SH-SY5Y (cell line): ENCODE measurements around the gene DPM3.

ENCODE experiments used
- GATA2 ChIP-seq: IDR thresholded peaks from 2 replicates; pipeline ENCODE4 v1.6.1; 2011; ENCODE audit warnings: mild to moderate bottlenecking, low read depth, low read length
- GATA3 ChIP-seq: IDR thresholded peaks from 2 replicates; pipeline ENCODE4 v1.6.1; 2011; ENCODE audit warnings: low read depth, mild to moderate bottlenecking, low read length, moderate library complexity

DPM3 gene

DNA sequence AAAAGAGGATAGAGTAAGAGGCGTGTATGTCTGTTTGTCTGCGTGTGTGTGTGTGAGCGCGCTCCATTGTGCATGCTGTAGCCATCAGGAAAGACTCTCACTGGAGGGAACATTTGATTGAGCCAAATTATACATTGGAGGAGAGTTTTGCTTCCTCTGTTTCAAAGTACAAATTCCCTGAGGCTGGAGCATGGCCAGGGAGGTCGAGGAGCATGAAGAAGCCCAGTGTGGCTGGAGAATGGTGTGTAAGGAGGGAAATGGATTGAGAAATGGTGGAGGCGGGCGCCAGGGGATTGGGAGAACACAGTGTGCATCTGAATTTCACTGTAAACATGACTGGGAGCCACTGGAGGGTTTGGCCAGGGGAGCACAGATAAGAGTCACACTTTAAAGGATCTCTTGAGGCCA lies 34.7 kb downstream of the DPM3 start:
- TF ChIP-seq GATA3 (no peak), GATA2 (no peak)

DNA sequence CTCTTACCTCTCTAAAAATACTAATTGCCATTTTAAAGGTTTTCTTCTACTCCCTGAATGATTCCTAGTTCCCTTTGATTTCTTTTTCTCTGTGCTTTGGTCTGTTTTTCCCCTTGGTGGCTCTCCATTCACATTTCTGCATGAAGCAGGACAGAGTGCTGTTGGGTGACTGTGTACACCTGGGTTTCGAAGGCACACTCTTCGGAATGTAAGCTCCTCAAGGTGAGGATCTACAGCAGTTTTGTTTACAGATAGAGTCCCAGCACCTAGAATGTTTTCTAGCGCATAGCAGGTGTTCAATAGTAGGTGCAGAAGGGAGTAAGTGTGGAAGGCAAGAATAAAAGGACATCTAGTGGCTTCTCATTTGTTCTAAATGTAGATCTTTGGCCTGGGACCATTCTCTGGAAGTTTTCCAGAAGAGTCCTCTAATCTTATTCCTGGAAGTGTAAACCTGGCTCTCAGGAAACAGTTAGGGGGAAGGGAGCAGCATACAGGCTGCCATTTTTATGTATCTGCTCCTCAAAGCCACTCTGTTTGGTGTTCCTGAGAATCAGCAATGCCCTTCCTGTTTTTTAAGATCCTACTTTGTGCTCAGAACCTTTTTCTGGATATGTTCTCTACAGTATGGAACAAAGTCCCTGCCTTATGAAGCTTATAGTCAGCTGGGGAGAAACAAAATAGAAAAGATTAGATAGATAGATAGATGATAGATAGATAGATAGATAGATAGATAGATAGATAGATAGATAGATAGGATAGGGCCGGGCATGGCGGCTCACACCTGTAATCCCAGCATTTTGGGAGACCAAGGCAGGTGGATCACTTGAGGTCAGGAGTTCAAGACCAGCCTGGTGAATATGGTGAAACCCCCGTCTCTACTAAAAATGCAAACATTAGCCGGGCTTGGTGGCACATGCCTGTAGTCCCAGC lies 35.5 kb downstream of the DPM3 start:
- TF ChIP-seq GATA3 (no peak), GATA2 (no peak)

DNA sequence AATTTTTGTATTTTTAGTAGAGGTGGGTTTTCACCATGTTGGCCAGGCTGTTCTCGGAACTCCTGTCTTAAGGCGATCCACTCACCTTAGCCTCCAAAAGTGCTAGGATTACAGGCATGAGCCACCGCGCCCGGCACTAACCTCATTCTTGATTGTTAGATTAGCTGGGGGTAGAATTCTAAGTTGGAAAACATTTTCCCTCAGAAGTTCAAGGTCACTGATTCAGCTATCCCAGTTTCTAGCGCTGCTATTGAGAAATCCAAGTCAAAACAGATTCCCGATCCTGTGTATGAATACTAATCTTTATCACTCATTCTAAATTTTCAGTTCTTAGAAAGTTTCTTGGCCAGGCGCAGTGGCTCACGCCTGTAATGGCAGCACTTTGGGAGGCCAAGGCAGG lies 37.0 kb downstream of the DPM3 start:
- TF ChIP-seq GATA3 (no peak), GATA2 (no peak)

DNA sequence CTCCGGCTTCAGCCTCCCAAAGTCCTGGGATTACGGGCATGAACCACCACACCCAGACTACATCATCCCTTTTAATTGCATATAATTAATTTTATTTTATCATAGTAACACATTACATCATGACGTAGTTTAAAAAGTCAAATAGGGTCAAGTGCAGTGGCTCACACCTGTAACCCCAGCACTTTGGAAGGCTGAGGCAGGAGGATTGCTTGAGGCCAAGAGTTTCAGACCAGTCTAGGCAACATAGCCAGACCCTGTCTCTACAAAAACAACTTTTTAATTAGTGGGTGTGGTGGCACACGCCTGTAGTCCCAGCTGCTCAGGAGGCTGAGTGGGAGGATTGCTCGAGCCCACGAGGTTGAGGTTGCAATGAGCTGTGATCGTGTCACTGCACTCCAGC lies 41.0 kb downstream of the DPM3 start:
- TF ChIP-seq GATA3 (no peak), GATA2 (no peak)

DNA sequence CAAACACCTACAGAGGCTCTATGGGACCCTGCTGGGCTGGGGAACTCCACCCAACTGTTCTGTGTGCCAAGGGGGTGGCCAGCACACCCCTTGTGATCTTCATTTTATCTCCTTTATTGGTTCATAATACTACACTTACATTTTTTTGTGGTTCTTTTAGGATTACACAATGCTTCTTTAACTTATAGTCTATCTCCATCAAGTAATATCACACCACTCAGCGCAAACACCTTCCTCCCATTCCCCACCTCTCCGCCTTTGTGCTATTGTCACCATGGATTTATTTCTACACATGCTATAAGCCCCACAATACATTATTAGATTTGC lies 45.7 kb downstream of the DPM3 start:
- TF ChIP-seq GATA2 (no peak), GATA3 (no peak)

DNA sequence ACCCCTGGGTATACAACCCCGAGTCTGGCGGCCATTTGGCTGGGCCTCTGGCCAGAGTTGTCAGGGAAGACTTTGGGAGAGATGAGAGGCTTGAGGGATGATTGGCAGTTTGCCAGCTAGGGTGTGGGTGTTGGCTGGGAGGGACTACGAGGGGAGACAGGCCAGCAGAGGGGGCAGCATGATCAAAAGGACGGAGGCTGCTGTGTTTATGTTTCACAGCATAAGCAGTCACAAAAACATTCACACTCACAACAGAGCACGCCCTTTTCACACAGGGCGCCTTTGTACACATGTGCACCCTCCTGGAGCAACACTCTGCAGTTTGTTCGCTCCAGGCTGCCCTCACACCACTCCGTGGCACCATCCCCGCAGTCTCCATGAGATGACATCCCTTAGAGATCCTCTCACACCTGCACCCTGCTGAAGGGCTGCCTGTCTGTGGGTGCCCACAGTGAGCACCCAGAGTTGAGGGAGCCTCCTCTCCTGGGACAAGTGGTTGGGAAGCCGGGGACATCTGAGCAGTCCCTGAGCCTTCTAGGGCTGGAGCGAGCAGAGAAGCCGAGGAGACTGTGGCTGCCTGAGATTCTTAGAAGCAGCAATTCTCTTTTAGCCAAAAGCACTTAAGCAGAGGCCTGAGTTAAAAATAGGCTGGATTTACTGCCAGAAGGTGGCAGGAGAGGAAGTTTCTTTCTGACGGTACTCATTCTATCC lies 46.3 kb downstream of the DPM3 start:
- TF ChIP-seq GATA2 = no peak
- TF ChIP-seq GATA3 = no peak

DNA sequence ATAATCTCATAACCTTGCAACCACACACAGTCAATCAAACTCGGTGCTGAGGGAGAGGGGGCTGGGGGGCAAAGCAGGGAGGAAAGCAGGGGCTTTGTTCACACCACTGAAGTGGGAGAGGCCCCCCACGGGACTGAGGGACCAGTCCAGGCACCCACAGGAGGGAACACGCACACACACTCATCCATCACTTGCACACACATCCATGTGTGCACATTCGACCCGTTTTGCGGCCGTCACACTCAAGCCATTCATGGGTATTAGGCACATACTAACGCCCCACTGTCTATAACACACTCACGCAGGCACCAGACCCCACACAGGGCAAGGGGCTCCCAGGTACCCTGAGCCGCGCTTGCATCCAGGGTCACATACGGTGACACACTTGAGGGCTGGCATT lies 47.7 kb downstream of the DPM3 start:
- TF ChIP-seq GATA2 (no peak), GATA3 (no peak)

DNA sequence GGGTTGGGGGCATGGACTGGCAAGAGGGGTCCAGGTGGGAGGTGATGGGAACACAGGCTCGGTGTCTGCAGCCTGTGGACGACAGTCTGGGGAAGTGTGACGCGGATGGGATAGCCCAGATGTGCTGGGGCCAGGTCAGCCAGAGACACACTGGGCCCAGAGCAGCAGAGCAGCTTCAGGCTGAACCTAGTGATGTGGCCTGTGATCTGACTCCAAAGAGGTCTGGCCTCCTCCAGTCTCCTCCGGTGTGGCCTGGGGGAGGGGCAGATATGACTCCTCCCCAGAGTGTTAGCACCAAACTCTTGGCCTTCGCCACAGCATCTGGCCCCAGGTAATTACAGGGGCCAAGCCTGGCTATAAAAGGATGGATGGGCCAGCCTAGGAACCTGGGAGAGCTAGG lies 48.2 kb downstream of the DPM3 start:
- no peak for TF ChIP-seq GATA3
- TF ChIP-seq GATA2 = no peak

DNA sequence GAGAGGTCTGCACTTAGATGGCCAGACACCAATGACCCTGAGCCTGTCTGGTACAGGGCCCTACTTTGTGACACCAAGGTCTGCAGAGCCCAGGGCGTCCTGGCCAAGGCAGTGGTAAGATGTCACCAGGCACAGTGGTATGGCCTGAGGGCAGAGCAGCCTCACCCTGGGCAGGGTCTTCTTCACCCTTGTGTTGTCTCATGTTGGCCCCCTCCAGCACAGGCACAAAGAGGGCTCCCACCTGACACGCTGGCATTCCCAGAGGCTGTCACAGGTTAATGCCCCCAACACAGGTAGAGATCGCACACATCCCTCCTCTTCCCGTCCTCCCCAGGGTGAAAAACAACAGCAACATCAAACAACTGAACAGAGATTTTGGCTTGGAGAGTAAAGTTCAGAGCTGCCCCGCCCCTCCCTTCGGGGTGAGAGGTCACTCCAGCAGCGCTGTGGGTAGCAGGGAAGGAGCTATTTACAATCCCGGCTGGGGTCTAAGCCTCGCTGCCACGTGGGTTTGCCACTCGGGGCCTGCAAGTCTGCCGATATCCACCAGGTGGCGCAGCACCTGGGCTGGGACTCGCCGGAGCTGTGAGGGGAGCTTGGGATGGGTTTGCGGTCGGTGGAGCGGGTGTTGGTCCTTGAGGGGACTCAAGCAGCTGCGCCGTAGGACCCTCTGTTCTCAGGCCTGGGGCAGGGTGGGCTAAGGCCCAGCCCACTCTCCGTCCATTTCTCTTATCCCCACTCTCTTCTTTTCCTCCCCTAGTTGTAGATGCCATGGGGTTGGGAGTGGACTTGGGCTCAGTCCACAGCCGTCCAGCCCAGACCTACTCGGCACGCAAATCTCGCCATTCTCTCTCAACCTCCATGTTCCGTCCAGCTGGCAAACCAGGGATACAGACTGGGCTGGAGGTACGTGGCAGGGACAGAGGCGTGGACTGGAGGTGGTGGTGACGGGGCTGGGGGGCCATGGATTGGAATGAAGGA lies 49.0 kb downstream of the DPM3 start:
- TF ChIP-seq GATA3 (no peak), GATA2 (no peak)
